ENCODE measurements around the gene PAPPA. TPM values are rescaled to one million over a fixed set of nuclear protein-coding genes. Genes with fewer than 3 reads are reported as not detected.

Gene PAPPA
- total RNA-seq, 1 donor from 2014 or later: 0.69 TPM

DNA sequence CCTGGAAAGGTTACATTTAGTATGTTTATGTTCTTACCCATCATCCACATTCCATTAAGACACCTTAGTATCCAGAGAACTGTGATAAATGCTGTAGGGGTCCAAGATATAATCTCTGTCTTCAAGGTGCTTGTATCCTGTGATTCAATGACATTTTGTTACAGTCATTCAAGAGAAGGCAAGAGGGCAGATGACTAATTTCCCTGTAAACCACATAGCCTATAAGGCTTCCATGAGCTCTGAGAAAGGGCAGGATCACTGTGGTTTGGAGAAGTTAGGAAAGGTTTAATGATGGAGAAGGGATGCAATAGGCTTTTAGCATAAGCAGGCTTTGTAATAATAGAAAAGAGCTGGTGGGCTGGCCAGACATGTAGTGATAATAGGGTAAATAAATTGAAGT lies 40.0 kb downstream of the PAPPA start:
- H3K9me3 ChIP-seq (replicated peaks): no peaks in the 10 kb centered on the region
- TF ChIP-seq, protein P1, sequence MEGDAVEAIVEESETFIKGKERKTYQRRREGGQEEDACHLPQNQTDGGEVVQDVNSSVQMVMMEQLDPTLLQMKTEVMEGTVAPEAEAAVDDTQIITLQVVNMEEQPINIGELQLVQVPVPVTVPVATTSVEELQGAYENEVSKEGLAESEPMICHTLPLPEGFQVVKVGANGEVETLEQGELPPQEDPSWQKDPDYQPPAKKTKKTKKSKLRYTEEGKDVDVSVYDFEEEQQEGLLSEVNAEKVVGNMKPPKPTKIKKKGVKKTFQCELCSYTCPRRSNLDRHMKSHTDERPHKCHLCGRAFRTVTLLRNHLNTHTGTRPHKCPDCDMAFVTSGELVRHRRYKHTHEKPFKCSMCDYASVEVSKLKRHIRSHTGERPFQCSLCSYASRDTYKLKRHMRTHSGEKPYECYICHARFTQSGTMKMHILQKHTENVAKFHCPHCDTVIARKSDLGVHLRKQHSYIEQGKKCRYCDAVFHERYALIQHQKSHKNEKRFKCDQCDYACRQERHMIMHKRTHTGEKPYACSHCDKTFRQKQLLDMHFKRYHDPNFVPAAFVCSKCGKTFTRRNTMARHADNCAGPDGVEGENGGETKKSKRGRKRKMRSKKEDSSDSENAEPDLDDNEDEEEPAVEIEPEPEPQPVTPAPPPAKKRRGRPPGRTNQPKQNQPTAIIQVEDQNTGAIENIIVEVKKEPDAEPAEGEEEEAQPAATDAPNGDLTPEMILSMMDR (IDR thresholded peaks at IDR 0.05; ENCODE audit: borderline replicate concordance): no peak
- no peaks in the 10 kb centered on the region for H3K27me3 ChIP-seq (ENCODE audit: low read depth)
- H3K36me3 ChIP-seq: no peaks in the 10 kb centered on the region
- no peaks in the 10 kb centered on the region for H3K4me1 ChIP-seq
- no peak overlapping the region for H3K4me3 ChIP-seq
- no peak for DNase-seq
- no peak overlapping the region for H3K27ac ChIP-seq (replicated peaks)
- intact Hi-C loops (cut with micrococcal nuclease): no loop called here

DNA sequence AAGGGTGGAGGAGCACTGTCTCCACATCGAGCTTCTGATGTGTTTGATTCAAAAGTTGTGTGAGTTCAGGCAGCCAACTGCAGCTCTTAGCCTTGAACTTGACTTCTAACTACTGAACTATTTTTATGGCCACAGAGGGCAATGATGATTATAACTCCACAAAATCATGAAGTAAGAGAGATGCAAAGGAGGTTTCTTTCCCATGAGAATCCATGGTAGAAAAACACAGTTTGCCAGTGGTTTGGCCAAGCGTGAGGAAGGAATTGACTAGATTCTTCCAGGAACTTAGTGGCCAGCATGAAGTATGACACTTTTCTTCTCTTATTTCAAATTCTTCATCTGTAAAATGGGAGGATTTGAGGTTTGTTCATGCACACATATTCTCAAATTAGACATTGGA lies 43.2 kb downstream of the PAPPA start:
- Histone ChIP-seq H3K27me3 (ENCODE audit: low read depth) (no peaks in the 10 kb centered on the region), H3K9me3 (replicated peaks) (no peaks in the 10 kb centered on the region), H3K27ac (replicated peaks) (no peak overlapping the region), H3K36me3 (no peaks in the 10 kb centered on the region), H3K4me3 (no peak overlapping the region), H3K4me1 (no peaks in the 10 kb centered on the region)
- intact Hi-C loops (cut with micrococcal nuclease): no loop called here
- TF ChIP-seq, protein P1 (IDR thresholded peaks at IDR 0.05; ENCODE audit: borderline replicate concordance): no peak
- no peak for DNase-seq

DNA sequence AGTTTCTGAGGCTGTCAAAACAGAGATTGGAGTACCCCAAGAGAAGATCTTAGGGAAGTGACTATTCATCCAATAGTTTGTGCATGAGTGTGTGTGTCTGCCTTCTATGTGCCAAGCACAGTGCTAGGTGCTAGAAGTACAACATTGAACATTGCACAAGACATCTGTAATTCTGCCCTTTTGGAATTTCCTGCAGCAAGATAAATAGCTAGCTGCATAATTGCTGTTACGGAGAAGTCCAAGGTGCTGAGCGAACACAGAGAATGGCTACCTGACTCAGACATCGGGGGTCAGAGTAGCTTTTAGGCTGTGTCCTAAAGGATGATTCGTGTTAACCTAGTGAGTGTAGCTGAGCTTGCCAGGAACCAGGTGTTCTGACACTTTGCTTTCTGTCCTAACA lies 44.8 kb downstream of the PAPPA start:
- intact Hi-C loops (cut with micrococcal nuclease): no loop called here

DNA sequence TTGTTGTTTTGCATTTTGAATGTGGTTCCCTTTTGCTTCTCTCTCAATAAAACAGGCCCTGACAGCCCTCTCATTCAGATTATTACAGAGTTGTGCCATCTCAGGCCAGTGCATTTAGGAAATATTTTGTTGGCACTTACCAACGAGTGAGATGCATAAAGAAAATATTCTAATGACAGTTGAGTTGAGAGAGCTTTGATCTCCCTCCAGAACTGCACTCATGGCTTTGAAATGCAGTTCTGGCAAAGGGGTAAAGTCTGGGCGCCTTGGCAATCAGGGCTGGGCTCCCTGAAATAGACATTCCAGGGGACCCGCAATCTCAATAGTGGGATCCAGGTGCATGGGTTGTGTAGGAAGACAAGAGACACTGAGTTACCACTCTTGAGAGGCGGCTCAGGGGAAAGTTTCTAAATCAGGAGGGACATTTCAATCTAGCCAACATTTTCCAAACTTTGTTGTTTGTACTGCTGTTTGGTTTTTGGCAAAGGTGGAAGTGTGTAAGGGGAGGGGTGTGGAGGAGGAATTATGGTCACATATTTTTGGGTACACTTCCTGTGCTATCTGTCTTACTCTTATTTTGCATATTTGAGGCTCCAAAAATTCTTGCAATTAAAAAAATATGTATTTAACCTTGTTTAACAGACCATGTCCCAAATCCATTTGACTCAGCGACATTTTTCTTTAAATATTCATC lies 48.8 kb downstream of the PAPPA start:
- peaks cover under 1% of the 10 kb centered on the region for H3K36me3 ChIP-seq
- H3K9me3 ChIP-seq (replicated peaks): no peaks in the 10 kb centered on the region
- DNase-seq: no peak
- no peaks in the 10 kb centered on the region for H3K27me3 ChIP-seq (ENCODE audit: low read depth)
- no peak overlapping the region for H3K4me3 ChIP-seq
- TF ChIP-seq, protein P1 (IDR thresholded peaks at IDR 0.05; ENCODE audit: borderline replicate concordance): no peak
- intact Hi-C loops (cut with micrococcal nuclease): no loop called here
- no peak overlapping the region for H3K27ac ChIP-seq (replicated peaks)
- no peaks in the 10 kb centered on the region for H3K4me1 ChIP-seq

More for the DNA sequence above, 44.8 kb downstream of the PAPPA start:
- TF ChIP-seq, protein P1 (IDR thresholded peaks at IDR 0.05; ENCODE audit: borderline replicate concordance): no peak
- Histone ChIP-seq H3K27ac (replicated peaks) (no peak overlapping the region), H3K27me3 (ENCODE audit: low read depth) (no peaks in the 10 kb centered on the region), H3K4me3 (no peak overlapping the region), H3K36me3 (no peaks in the 10 kb centered on the region), H3K4me1 (no peaks in the 10 kb centered on the region), H3K9me3 (replicated peaks) (no peaks in the 10 kb centered on the region)
- no peak for DNase-seq

DNA sequence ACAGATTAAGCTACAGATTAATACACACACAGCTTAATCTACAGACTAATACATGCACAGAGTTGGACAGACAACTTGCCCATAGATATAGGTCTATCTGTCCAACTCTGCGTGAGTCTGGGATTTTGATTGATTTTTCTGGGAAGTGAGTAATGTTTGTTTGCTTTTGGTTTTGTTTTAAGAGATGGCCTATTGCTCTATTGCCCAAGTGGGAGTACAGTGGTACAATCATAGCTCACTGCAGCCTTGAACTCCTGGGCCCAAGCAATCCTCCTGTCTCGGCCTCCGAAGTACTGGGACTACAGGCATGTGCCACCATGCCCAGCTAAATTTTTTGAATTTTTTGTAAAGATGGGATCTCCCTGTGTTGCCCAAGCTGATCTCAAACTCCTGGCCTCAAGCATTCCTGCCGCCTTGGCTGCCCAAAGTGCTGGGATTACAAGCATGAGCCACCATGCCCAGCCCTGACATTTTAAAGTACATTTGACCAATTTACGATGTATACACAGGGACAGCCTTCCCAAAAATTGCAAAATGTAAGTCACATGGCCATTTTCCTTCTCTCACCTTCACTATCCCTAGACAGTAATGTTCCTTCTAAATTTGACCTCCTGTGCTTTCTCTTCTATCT lies 50.8 kb downstream of the PAPPA start:
- intact Hi-C loops (cut with micrococcal nuclease): no loop called here

More for the DNA sequence above, 50.8 kb downstream of the PAPPA start:
- Histone ChIP-seq H3K4me3 (no peak overlapping the region), H3K9me3 (replicated peaks) (no peaks in the 10 kb centered on the region), H3K27ac (replicated peaks) (no peak overlapping the region), H3K36me3 (peaks cover 7% of the 10 kb centered on the region), H3K27me3 (ENCODE audit: low read depth) (no peaks in the 10 kb centered on the region), H3K4me1 (no peaks in the 10 kb centered on the region)
- DNase-seq: no peak
- TF ChIP-seq, protein P1 (IDR thresholded peaks at IDR 0.05; ENCODE audit: borderline replicate concordance): no peak

Measured in left ventricle myocardium inferior (tissue), 1 donor.